Sciatic nerve (tissue), 2 donors: ENCODE data around the gene ZNF175. TPM values are rescaled to one million over a fixed set of nuclear protein-coding genes. Genes with fewer than 3 reads are reported as not detected.

Experiments
- ATAC-seq: fragments of 200-7000 bp; cut with Tn5 transposase; one replicate; pipeline ENCODE4 v1.9.1; 2020; ENCODE audit warnings: mild to moderate bottlenecking, moderate library complexity
- DNase-seq: peaks from one replicate; pipeline ENCODE4 v3.0.0-alpha.2; 2020; ENCODE audit warnings: low spot score
- intact Hi-C: fragments of 100-400 bp; cut with DNase I; formaldehyde crosslinking; loops from one replicate; pipeline ENCODE4 v1.14.2; 2022
- total RNA-seq: library from RNA; stranded (reverse); fragmentation: NEBNext Ultra II Directional; extraction: Animal tissue kit (Norgen Biotek cat#: 25700); gene quantifications from one replicate; pipeline ENCODE4 v1.2.1, GENCODE V29; 2021
- donor health status: DM: no; HTN: no; CAD: no.
- donor health status: DM: no; HTN: no; CAD: no.

Gene ZNF175
- total RNA-seq, 1 donor from 2014 or later: 17.9 TPM

DNA sequence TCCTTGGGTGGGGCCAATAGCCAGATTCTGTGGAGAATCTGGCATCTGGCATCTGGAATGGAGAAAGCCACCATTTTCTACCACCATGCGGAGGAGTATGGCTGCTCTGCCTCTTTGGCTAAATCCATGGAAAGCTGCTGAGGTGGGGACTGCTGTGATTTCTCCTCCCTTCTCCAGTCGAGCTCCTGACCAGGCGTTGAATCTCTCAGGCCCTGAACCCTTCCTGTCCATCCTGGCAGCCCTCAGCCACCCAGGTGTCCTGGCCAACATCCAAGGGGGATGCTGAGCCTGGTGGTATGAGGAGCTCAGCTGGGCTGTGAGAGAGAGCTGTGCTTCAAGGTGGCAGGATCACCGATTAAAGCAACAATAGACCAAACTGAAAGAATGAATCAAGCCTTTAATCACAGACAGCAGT, 22.2 kb upstream of the ZNF175 start:
- DNase-seq: no peak
- no peak for ATAC-seq
- intact Hi-C loops: no loop called here

DNA sequence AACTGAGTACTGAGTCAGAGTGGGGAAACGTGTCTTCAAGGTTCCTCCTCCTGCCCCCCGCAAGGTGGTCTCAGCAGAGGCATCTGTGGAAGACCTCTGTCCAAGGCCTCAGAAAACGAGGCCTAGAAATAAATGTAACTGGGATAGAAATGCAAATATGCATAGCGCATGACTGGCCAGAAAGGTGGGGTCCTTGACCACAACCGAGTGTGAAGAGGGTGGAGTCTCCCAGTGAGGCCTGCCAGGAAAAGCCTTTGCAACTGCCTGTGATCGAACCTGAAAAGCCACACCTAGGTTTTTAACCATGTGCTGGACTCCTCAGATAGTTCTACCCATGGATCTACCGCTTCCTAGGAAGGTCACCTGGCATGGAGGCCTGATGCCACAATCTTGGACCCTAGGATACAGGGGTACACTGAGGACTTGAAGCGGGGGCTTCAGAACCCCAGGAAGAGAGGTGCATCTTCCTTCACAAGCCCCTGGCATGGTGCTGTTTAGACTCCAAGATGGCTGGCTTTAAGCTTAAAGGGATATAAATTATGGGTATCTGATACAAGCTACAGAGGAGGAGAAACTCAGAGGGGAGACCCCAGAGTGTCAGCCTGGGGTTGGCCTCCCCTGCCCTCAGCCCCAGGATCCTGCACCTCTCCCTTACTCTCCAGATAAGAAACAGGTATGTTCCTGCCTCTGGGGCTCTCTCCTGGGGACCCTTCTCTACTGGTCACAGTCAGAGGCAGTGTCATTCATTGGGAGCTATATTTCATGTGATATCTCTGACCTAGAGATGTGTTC, 21.4 kb upstream of the ZNF175 start:
- DNase-seq (no peak), ATAC-seq (no peak)
- intact Hi-C loops: no loop called here

DNA sequence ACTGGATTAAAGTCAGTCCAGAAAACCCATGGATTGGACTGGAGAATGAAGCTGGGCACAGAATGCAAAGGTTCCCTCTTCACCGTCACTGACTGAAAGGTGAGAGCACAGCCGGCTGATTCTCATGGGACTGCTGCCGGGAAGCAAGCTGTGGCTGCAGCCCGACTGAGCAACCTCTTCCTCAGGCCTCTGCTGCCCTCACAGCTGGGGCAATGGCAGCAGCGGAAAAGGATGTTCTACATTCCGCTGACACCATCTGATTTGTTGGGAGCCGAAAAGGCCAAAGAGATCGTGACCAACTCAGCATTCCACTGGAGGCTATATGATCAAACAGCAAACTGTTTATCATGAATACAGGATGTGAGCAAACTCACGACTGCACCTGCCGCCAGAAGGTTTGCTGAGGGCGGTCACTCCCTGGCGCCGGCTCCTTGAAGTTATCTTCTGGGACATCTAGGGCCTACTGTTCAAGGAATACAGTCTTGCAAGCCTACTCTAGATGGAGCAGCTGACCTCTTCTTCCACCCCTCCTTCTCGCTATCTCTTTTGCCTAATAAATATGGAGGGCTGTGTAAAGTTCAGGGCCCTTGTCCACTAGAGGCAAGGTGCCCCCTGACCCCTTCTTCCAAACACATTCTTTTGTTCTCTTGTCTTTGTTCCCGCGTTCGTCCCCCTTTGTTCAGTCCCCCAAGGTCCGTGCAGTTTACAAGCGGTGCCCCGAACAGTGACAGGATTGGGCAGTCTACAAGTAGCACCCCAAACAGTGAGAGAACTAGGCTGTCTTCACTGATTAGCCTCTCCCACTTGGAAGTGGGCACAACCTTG, 20.0 kb upstream of the ZNF175 start:
- intact Hi-C loops: no loop called here
- no peak for DNase-seq
- ATAC-seq: no peak

DNA sequence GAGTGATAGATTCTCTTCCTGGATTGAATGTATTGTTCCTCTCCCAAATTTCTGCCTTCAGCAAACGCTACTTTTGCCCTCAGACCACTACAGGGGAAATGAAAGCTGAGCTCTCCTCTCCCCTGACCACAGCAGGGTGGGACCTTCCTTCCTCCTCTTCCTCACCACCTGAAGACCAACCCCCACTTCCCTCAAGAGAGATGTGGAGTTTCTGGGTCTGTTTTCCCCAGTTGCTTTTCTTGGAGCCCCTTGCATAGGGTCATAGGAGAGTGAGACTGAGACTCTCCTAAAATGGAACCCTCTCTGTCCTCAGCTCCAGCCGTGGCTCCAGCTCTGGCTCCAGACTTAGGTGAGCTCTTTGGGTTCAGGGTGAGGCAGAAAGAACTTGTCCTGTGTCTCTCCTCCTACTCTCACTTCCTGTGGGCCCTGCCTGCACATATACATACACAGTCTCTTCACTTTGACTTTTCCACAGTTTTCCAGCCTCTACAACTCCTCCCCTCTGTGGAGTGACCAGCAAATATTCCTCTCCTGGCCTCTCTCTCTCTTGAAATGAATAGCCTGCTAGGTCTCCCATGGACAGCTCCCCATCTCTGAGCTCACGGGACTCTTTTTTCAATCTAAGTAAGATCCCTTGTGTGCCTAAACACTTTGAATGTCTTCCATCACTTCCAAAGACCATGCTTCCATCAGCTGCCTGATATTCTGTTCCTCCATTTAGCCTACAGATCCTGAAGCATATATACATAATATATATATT, 19.2 kb upstream of the ZNF175 start:
- ATAC-seq: no peak
- intact Hi-C loops: no loop called here
- no peak for DNase-seq

DNA sequence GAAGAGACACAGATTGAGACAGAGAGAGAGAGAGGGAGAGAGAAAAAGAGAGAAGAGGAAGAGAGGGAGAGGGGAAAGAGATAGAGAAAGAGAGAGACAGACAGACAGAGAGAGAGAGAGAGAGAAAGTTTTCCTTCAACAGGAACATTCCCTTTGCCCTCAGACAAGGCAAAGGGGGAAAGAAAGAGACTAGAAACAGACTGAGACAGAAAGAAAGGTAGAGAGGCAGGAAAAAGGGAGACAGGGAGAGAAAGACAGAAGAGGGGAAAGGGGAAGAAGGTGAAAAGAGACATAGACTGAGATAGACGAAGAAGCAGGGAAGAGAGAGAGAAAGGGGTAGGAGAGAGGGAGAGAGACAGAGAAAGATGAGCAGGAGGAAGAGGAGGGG, 18.5 kb upstream of the ZNF175 start:
- ATAC-seq: no peak
- intact Hi-C loops: no loop called here

DNA sequence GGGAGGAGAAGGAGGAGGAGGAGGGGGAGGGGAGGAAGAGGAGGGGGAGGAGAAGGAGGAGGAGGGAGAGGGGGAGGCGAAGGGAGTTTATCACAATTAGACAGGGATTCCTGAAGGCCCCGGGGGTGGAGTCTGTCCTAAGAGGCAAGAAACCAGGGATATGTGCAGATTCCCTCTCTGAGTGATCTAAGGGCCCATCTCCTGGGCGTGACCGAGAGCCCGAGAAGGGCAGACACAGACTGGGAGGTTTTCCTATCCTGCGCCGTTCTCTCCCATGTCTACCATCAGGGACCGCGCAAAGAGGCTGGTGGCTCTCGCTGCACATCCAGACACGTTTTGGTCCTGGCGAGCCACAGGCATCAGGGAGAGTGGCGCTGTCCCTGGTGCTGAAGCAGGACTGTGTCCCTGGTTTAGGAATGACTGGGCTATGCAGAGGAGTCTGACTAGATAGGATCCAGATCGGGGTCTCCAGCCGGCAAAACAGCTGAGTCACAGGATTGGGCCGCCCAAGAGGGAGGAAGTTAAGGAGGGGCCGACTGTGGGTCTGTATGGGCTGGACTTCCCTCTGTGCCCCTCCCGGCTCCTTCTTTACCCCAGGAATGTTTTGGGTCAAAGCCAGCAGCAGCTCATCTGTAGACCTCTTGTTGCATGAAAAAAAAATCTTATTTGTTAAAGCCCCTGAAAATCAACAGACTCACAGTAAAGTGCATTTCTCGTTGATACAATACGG, 17.9 kb upstream of the ZNF175 start:
- ATAC-seq (no peak), DNase-seq (peak; percentile 79)
- intact Hi-C loops: no loop called here

More for the DNA sequence above, 18.5 kb upstream of the ZNF175 start:
- no peak for DNase-seq

GRCh38 chr19:51559240-51559639, 11.8 kb upstream of the ZNF175 start:
- intact Hi-C loops: no loop called here
- DNase-seq: no peak
- no peak for ATAC-seq

- intact Hi-C loops: no loop called here
- ATAC-seq (no peak), DNase-seq (no peak)
Measured at GRCh38 chr19:51560339-51560738, 10.7 kb upstream of the ZNF175 start.

- DNase-seq: no peak
- ATAC-seq: no peak
- intact Hi-C loops: no loop called here
Measured at GRCh38 chr19:51564791-51565190, 6.3 kb upstream of the ZNF175 start.

DNA sequence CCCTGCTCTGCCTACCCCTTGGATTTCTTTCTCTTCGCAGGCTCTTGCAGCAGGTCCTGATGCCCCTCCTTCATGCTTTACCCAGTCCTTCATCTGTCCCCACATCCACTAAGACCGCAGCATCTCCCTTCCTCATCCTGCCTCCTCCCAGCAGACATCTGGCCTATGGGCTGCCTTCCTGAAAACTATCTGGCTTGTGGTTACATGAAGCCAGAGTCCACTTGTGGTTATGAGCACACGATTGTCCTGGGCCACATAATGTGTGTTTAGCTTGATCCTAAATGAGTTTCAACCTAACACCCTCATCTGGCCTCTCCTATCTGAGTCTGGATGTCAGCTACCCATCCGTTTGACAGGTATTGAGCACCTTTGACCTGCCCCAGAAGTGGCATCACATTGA, 5.5 kb upstream of the ZNF175 start:
- ATAC-seq (no peak), DNase-seq (no peak)
- intact Hi-C loops: no loop called here

DNA sequence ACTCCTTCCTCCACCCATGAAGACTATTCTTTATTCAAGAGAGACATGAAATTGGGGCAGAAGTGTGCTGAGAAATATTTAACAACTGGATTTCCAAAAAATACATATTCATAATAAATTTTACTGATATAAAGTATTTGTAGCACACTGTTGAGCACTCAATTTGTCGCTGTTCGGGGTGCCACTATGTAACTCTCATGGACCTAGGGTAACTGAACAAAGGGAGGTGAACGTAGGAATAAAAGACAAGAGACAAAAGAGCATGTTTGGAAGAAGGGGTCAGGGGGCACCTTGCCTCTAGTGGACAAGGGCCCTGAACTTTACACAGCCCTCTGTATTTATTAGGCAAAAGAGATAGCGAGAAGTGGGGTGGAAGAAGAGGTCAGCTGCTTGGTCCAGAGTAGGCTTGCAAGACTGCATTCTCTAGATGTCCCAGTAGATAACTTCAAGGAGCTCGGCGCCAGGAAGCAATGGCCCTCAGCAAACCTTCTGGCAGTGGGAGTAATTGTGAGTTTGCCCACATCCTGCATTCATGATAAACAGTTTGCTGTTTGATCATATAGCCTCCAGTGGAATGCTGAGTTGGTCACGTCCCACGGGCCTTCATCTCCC, 4.5 kb upstream of the ZNF175 start:
- intact Hi-C loops: no loop called here
- DNase-seq (no peak), ATAC-seq (no peak)

- intact Hi-C loops: no loop called here
- ATAC-seq (no peak), DNase-seq (no peak)
Measured at GRCh38 chr19:51567583-51567982, 3.5 kb upstream of the ZNF175 start.

DNA sequence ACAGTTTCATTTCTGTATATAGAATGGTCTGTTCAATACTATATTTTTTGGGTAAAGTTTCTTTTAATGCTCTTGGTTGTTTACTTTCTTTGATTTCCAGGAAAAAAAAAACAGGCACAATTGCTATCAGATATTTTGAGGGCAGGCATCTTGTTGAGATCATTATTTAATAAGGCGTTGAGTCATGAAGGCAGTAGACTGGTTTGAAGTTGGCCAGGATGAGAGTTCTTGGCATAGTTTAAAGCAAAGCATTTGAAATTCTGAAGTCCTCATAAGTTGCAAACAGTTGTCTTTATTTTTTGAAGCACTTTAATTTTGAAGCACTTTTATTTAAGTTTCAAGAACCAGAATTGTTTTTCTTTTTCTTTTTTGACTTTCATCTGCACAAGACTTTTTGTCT, 2.6 kb upstream of the ZNF175 start:
- intact Hi-C loops: no loop called here
- no peak for ATAC-seq
- DNase-seq: no peak

DNA sequence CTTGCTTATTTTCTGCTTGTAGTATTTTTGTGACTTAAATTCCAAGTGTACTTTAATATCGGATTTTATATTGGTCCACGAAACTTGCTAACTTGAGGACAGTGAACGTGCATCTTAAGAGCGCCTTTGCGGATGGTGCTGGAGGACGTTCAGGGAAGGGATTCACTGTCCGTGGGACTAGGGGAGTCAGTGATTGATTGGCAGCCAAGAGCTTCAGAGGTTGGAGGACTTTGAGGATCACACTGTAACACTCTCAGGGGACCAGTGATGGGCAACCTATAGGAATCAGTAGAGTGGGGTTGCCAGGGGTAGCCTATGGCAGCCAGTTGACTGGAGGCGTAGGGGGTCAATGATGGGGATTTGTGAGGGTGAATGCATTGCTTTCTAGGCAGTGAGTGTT, 516 bp downstream of the ZNF175 start:
- intact Hi-C loops: no loop called here
- peak; percentile 8 for ATAC-seq

GRCh38 chr19:51572410-51572809, 1.3 kb downstream of the ZNF175 start:
- DNase-seq (no peak), ATAC-seq (no peak)
- intact Hi-C loops: no loop called here

More for the DNA sequence above, 516 bp downstream of the ZNF175 start:
- DNase-seq: no peak

- intact Hi-C loops: no loop called here
- ATAC-seq (no peak), DNase-seq (no peak)
Measured at GRCh38 chr19:51572908-51573307, 1.8 kb downstream of the ZNF175 start.

DNA sequence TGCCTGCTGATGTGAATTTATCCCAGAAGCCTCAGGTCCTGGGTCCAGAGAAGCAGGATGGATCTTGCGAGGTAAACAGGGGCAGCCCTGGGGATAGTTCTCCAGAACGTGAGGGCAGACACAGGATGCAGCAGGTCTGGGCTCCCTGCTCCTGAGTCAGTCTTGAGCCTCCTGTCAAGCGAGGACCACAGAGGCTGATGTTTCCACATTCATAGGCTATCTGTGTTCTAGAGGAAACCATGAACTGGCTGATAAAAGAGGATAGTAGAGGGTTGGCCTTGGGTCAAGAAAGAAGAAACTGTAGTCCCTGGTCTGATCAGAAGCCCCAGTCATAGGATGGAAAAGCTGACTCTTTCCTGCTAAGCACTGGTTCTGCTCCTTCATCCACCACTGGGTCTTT, 2.2 kb downstream of the ZNF175 start:
- intact Hi-C loops: no loop called here
- ATAC-seq (no peak), DNase-seq (no peak)

GRCh38 chr19:51576850-51577249, 5.8 kb downstream of the ZNF175 start:
- DNase-seq: no peak
- intact Hi-C loops: no loop called here
- ATAC-seq: no peak
